ENCODE results near the gene RBMS3. TPM values are rescaled to one million over a fixed set of nuclear protein-coding genes. Genes with fewer than 3 reads are reported as not detected.

The RBMS3 gene
- total RNA-seq, 1 experiment from 2014 or later = 5.9 TPM

DNA sequence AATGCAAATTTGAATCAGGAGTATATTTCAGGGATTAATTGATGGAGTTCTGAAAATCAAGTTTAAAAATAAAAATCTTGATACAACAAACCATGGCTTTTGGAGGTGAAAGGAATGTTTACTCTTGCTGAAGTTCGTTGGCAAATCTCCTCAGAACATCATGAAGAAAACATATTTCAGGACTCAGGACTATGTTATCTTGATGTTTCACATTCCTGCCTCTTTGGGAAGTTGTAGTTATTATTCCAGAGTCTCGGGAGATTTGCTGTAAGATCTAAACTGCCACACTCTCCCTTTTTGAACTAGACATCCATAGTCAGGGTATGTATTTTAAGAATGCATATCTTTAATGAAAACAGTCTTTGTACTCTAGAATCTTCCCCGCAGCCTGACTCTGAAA lies 271.2 kb downstream of the RBMS3 start:
- DNase-seq (ENCODE audit: low read depth, low spot score) = no peak
- in situ Hi-C loops (cut with HindIII; ENCODE audit: low pct_unique_long_range_greater_than_20kb, low sequenced_read_pairs) = no loop called here

DNA sequence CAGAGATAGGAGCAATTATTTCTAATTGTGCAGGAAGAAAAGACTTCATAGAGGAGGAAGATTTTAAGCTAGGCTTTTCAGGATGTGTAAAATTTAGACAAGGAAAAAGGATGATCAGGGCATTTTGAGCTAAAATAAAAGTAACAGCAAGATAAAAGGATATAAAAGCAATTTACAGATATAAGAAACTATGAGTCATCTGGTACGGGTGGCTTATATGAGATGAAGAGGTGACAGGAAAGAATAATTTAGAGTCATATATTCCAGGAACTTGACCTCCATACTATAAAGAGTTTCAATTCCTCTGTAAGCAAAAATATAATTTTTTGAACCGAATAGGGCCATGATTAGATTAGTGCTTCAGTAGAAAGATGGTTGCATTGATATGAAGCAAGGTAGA lies 273.7 kb downstream of the RBMS3 start:
- no peak for DNase-seq (ENCODE audit: low read depth, low spot score)
- in situ Hi-C loops (cut with HindIII; ENCODE audit: low pct_unique_long_range_greater_than_20kb, low sequenced_read_pairs) = no loop called here

DNA sequence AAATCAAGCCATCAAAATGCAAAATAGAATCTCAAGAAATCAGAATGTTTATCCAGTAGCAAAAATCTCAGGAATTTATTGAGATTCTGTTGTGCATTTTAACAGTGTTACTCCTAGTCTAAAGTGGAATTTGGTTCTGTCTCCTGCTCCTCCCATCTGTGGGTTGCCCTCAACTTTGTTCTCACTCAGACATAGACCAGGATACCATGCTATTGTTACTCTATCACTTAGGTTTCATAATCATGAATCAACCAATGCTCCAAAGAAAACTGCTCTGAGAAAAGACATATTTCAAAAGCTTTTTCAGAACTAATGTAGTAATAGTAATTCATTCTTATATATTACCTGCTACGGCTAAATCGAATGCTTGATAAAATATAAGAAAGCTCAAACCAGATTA lies 274.7 kb downstream of the RBMS3 start:
- in situ Hi-C loops (cut with HindIII; ENCODE audit: low pct_unique_long_range_greater_than_20kb, low sequenced_read_pairs) = no loop called here

DNA sequence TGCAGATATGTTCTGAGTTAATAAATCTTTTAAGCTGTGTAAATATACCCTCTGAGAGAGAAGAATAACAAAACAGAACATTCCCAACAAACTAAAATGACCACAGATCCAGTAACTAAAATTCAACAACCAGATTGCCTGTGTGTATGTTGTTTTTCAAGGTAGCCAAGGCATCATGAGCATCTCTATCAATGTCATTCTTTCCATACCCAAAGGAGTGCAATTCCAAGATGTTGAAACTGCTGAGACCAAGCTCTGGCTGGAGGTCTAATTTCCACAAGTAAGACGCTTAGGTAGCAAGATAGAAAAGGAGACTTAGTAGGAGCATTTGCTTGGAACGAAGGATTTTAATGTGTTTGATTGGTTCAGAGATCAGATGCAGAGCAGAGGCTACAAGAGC lies 276.3 kb downstream of the RBMS3 start:
- no peak for DNase-seq (ENCODE audit: low read depth, low spot score)
- in situ Hi-C loops (cut with HindIII; ENCODE audit: low pct_unique_long_range_greater_than_20kb, low sequenced_read_pairs) = no loop called here

More for the DNA sequence above, 274.7 kb downstream of the RBMS3 start:
- no peak for DNase-seq (ENCODE audit: low read depth, low spot score)

DNA sequence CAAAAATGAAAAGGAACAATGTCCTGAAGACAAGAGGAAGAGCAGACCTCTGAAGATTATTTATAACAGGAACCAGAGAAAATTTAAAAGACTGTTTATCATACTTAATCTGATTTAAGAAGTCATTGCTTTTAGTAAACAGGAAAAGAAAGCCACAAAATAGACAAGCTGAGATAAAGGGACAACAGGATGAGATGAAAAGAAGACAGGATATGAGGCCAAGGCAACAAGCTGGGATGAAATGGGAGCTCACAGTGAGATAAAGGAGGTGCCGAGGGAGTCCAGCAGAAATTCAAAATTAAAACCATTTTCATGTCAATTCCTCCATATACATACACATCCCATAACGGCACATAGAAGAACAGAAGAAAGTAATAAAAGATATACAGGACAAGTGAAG lies 277.0 kb downstream of the RBMS3 start:
- DNase-seq (ENCODE audit: low read depth, low spot score) = no peak
- in situ Hi-C loops (cut with HindIII; ENCODE audit: low pct_unique_long_range_greater_than_20kb, low sequenced_read_pairs) = no loop called here

DNA sequence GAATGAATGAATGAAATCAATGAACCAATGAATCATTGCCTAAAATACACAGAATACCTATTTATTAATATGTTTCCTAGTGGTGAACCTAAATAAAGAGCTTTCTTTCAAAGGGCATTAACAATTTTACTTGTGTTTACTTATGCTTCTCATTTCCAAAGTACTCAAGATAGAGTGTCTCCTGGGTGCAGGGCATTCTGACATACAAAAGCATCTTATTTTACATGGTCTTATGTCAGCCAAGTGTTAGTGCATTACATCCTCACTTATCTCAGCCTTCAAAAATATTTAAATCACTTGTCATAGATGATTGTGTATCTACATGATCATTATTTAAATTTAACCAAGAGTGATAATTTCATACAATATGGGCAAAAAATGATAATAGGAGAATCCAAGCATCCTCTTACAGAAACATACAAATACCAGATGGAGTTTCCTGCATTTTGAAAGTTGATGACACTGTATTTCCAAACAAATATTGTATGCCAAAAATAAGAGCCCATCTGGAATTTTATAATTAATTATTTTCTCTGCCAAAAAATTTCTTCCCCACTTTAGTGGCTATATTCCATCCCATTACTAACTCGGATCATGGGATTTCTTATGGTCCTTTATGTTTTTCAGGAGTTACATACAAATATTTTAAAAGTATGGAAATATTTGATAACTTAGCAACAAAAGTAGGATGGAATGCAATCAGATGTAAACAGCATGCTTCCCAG lies 279.0 kb downstream of the RBMS3 start:
- DNase-seq (ENCODE audit: low read depth, low spot score) = no peak
- in situ Hi-C loops (cut with HindIII; ENCODE audit: low pct_unique_long_range_greater_than_20kb, low sequenced_read_pairs) = no loop called here

DNA sequence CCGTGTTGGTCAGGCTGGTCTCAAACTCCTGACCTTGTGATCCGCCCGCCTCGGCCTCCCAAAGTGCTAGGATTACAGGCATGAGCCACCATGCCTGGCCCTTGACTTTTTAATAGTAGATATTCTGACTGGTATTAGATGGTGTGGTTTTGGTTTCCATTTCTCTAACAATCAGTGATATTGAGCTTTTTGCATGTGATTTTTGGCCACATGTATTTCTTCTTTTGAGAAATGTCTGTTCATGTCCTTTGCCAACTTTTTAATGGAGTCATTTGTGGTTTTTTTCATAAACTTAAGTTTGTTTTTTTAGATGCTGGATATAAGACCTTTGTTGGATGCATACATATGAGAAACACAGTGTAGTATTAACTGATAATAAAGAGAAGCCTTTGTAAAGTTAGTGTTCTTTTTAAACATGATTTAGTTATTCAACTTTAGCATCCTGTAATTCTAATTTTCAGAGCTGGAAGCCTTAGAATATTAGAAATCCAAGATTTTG lies 280.8 kb downstream of the RBMS3 start:
- in situ Hi-C loops (cut with HindIII; ENCODE audit: low pct_unique_long_range_greater_than_20kb, low sequenced_read_pairs) = no loop called here
- peak; percentile 56 for DNase-seq (ENCODE audit: low read depth, low spot score)

DNA sequence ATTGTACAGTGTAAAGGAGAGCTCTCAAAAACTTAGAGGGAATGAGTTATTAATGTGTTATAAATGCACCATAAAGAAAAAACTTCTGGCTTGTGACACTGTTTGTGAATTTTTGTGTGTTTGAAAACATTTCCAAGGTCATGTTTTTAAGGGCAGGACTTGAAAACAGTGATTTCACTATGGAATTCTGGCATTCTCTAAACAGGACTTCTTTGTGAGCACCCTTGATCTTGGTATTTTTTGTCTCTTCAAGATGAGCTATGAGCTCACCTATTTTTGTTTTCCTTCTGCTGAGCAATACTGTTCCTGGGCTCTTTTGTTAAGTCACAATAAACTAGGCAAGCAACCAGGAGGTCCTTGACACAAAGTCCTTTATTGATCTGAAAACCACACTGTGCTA lies 284.4 kb downstream of the RBMS3 start:
- in situ Hi-C loops (cut with HindIII; ENCODE audit: low pct_unique_long_range_greater_than_20kb, low sequenced_read_pairs) = no loop called here
- peak; percentile 28 for DNase-seq (ENCODE audit: low read depth, low spot score)

DNA sequence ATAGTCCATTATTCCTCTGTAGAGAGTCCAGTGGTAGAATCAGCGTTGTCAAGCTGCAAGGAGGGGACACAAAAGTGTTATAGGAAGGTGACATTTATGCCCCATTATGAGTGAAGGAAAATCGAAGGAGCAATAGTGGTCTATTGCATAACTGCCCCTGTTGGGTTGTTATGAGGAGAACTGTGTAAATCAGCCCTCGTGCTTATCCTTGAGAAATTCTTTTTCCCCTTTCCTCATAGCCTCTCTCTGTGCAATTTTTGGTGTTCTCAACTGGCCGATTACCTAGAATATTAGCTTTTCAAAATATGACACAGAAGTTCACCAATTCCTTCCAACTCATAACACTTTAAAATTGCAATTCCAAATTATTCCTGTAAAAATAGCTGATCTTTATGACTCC lies 286.6 kb downstream of the RBMS3 start:
- in situ Hi-C loops (cut with HindIII; ENCODE audit: low pct_unique_long_range_greater_than_20kb, low sequenced_read_pairs) = no loop called here
- DNase-seq (ENCODE audit: low read depth, low spot score) = no peak

DNA sequence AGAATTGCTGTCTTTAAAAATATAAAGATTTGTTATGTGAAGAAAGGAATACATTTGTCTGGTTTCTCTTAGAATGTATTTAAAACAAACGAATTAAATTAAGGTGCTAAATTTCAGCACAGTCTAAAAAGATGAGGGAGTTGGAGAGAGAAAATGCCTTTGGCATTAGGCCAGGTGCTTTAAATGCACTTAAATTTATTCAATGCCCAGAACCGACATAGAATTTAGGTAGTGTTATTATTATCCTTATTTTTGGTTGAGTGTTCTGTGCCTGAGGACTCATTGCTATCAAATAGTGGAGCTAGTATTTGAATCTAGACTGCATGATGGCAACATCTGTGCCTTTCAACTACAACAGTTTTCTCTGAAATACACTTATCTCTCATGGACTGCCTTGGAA lies 287.5 kb downstream of the RBMS3 start:
- in situ Hi-C loops (cut with HindIII; ENCODE audit: low pct_unique_long_range_greater_than_20kb, low sequenced_read_pairs) = no loop called here
- DNase-seq (ENCODE audit: low read depth, low spot score) = no peak

DNA sequence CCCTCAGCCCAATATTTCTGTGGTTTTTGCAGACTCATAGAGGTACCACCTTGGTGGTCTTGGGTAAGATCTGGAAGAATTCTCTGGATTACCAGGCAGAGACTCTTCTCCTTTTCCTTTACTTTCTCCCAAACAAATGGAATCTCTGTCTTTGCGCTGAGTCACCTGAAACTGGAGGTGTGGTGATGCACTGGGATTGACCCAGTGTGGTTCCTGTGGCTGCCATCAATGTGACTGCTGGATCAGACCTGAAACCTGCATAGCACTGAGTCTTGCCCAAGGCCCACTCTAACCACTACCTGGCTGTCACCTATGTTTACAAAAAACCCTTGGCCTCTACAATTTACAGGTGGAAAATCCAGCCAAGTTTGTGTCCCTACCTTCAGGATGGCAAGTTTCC lies 295.3 kb downstream of the RBMS3 start:
- no peak for DNase-seq (ENCODE audit: low read depth, low spot score)
- in situ Hi-C loops (cut with HindIII; ENCODE audit: low pct_unique_long_range_greater_than_20kb, low sequenced_read_pairs) = no loop called here

DNA sequence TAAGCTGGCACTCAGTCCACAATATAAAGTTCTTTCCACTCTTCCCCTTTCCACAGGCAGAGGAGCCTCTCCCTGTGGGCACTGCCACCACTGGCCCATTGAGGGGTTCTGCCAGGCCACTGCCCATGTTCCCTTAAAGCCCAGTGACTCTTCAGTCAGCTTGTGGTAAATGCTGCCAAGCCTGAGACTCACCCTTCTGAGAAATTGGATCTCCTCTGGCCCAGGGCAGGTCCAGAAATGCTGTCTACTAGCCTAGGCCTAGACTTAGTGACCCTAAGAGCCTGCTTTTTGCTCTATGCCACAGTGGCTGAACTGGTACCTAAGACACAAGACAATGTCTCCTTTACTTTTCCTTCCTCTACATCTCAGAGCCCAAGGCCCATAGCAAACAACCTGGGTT lies 295.8 kb downstream of the RBMS3 start:
- no peak for DNase-seq (ENCODE audit: low read depth, low spot score)
- in situ Hi-C loops (cut with HindIII; ENCODE audit: low pct_unique_long_range_greater_than_20kb, low sequenced_read_pairs) = no loop called here

DNA sequence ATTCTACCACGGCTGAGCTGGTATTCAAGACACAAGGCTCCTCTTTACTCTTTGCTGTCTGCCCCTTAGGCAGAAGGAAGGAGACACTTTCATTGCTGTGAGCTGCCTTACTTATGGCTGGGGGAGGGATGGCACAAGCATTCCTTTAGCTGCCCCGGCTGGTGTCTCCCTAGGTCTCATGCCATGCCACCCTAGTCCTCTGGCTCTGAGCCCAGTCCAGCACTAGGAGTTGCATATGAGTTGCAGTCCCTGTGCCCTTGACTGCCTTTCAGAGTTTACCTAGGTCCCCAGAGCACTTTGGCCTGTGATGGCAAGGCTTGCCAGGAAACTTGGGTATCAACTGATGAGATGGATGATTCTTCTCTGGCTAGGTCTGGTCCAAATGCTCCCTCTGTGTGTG lies 296.4 kb downstream of the RBMS3 start:
- in situ Hi-C loops (cut with HindIII; ENCODE audit: low pct_unique_long_range_greater_than_20kb, low sequenced_read_pairs) = no loop called here
- DNase-seq (ENCODE audit: low read depth, low spot score) = peak; percentile 5

DNA sequence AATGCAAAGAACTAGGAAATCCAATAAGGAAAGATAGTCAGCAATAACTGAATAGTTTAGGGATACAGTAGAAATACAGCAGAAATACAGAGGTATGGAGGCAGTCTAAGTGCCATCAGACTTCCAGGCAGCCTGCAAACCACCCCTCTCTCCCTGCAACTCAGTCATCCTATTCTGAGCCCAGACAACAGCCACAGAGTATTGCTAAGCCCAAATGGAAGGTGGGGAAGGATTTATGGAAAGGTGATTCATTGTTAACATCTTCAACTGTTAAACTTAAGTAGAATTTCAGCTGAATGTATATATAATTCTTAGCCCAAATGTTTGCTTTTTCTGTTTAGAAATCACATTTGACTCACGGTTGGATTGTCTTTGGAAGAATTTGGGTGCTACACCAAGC lies 300.4 kb downstream of the RBMS3 start:
- no peak for DNase-seq (ENCODE audit: low read depth, low spot score)
- in situ Hi-C loops (cut with HindIII; ENCODE audit: low pct_unique_long_range_greater_than_20kb, low sequenced_read_pairs) = no loop called here

DNA sequence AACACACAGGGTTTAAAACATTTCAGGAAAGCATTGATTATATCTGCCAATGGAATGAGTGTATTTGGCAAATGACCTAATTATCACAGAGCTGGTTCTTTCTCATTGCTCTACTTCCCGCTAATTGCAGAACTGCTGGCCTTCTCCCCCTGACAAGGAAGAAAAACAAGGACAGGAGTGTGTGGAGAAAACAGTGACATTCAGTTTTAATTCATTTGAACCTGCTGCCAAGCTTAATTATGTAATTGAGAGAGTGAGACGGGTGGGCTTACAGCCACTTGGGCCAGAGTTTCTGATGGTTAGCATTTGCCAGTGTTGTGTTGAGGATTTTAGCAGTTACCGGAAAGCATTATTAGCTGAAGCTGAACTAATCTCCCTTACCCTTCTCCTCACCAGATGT lies 301.4 kb downstream of the RBMS3 start:
- no peak for DNase-seq (ENCODE audit: low read depth, low spot score)
- in situ Hi-C loops (cut with HindIII; ENCODE audit: low pct_unique_long_range_greater_than_20kb, low sequenced_read_pairs) = no loop called here

DNA sequence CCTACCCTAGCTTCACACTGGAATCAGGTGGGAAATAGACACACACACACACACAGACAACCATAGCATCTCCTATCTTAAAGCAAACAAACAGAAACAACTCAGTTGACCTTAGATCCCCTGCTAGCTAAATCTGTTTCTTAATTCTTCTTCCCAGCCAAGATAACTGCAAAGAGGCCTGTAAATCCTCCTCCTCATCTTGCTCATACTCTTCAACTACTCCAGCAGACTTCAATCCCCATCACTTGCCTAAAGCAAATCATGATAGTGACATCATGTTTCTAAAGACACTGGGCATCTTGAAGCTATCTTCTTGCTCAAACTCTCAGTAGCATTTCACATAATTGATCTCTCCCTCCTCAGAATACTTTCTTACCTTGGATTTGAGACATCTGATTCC lies 303.0 kb downstream of the RBMS3 start:
- in situ Hi-C loops (cut with HindIII; ENCODE audit: low pct_unique_long_range_greater_than_20kb, low sequenced_read_pairs) = no loop called here
- DNase-seq (ENCODE audit: low read depth, low spot score) = no peak

DNA sequence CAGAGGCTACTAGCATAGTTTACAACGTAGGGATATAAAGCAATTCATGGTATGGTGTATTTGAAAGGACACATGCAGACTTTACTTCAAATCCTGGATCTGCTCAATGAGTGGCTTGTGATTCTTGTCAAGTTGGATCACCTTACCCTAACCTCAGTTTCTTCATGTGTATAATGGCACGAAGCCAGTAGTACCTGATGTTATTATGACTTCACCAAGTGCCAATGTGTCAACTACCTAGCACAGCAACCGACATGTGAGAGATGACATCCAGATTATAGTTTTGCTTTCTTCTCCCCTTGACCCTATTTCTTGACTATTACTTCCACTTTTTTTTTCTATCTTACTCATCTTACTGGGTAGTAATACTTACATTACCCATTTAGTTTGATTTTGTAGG lies 304.5 kb downstream of the RBMS3 start:
- in situ Hi-C loops (cut with HindIII; ENCODE audit: low pct_unique_long_range_greater_than_20kb, low sequenced_read_pairs) = no loop called here
- DNase-seq (ENCODE audit: low read depth, low spot score) = no peak

DNA sequence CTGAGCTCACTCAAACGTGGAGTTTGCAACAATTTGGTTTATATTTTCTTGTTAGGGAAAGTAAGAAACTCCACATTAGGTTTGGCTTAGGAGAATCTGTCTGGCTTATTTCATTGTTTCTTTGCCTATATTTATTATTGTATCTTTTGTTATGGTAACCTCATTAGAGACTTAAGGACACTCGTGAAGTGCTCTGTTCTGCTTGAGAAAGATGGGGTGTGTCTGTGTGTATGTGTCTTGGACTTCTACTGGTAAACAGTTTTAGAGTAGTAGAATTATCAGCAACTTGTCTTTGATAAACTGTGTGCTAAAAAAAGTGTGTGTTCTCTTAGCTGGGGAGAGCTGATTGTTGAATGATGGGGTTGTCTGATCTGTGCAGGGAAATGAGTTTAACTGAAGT lies 306.5 kb downstream of the RBMS3 start:
- in situ Hi-C loops (cut with HindIII; ENCODE audit: low pct_unique_long_range_greater_than_20kb, low sequenced_read_pairs) = no loop called here
- DNase-seq (ENCODE audit: low read depth, low spot score) = no peak

DNA sequence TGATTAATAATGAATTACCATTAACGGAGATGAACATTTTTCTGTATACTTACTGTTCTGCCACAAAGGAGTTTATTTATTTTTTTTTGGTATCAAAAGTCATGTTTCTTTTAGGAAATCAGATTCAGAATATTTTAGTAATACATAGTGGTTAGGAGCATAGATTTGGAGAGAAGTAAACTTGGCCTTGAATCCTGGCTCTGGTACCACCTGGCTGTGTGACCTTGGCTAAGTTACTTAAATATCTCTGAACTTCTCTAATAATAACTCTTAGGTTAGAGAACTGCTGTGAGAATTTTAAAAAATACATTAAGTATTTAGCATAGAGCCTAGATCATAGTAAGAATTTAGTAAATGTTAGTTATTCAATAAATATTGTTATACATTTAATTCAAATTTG lies 309.1 kb downstream of the RBMS3 start:
- in situ Hi-C loops (cut with HindIII; ENCODE audit: low pct_unique_long_range_greater_than_20kb, low sequenced_read_pairs) = no loop called here
- DNase-seq (ENCODE audit: low read depth, low spot score) = no peak

DNA sequence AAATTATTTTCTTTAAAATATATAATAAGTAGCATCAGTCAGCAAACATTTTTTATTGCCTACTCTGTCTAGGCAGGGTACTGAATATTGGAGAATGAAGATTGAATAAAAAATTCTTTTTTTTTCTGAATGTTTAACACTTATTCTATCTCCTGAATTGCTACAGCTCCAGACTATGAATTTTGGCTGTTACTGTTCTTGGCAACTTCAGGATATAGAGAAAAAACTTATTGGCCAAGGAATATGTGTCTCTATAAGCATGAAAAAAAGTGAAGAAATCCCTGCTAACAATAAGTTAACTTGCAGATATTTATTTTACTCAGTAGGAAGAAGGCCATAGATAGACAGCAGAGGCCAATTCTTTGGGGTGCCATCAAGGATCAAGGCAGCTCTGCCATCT lies 309.6 kb downstream of the RBMS3 start:
- no peak for DNase-seq (ENCODE audit: low read depth, low spot score)
- in situ Hi-C loops (cut with HindIII; ENCODE audit: low pct_unique_long_range_greater_than_20kb, low sequenced_read_pairs) = no loop called here
